OCI-LY3 (cell line): ENCODE measurements around the gene SPOPL.

Experiments
- EZH2phosphoT487 ChIP-seq: fragments of 200-600 bp; shearing (Covaris generic); IDR thresholded peaks from 2 replicates; pipeline ENCODE4 v1.6.1; 2018; ENCODE audit warnings: antibody characterized with exemption, mixed run types, low read depth
- TF ChIP-seq, protein P1 (sequence below): fragments of 200-600, 300-600 bp; sonication (generic); IDR thresholded peaks from 2 replicates; pipeline ENCODE4 v1.5.1; 2014; ENCODE audit warnings: antibody characterized with exemption, low read length, low read depth

DNA sequence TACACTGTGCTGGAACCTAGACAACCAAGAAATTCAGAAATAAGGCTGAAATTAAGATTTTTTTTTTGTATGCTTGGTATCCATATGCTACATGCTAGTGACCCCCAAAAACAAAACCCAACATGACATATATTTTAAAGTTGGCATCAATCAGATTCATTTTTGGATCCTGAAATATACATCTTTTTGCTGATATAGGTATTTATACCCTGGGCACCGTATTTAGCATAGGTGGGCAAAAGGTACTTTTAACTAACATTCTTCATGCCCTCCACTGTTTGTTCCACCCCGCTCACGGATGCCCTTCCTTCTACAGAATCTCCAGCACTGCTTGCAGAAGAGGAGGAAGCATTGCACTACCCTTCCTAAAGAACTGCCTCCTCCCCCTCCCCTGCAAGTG, 52.6 kb downstream of the SPOPL start:
- TF ChIP-seq, protein P1, sequence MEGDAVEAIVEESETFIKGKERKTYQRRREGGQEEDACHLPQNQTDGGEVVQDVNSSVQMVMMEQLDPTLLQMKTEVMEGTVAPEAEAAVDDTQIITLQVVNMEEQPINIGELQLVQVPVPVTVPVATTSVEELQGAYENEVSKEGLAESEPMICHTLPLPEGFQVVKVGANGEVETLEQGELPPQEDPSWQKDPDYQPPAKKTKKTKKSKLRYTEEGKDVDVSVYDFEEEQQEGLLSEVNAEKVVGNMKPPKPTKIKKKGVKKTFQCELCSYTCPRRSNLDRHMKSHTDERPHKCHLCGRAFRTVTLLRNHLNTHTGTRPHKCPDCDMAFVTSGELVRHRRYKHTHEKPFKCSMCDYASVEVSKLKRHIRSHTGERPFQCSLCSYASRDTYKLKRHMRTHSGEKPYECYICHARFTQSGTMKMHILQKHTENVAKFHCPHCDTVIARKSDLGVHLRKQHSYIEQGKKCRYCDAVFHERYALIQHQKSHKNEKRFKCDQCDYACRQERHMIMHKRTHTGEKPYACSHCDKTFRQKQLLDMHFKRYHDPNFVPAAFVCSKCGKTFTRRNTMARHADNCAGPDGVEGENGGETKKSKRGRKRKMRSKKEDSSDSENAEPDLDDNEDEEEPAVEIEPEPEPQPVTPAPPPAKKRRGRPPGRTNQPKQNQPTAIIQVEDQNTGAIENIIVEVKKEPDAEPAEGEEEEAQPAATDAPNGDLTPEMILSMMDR = no peak
- no peak for TF ChIP-seq EZH2phosphoT487
